ENCODE measurements around the gene C17orf100.
"Not testable (repeated sequence)": the region's sequence is repeated elsewhere in the genome, so short reads cannot be mapped to it uniquely, and the experiment has no call there.

GRCh38 chr17:6658411-6658810 lies 6.8 kb downstream of the C17orf100 start:
- TF ChIP-seq CTCF (IDR thresholded peaks at IDR 0.05); POLR2A (IDR thresholded peaks at IDR 0.05; ENCODE audit: low read depth): not testable (repeated sequence)
